ENCODE results near the gene BUB1B.

- TF ChIP-seq, protein P1, sequence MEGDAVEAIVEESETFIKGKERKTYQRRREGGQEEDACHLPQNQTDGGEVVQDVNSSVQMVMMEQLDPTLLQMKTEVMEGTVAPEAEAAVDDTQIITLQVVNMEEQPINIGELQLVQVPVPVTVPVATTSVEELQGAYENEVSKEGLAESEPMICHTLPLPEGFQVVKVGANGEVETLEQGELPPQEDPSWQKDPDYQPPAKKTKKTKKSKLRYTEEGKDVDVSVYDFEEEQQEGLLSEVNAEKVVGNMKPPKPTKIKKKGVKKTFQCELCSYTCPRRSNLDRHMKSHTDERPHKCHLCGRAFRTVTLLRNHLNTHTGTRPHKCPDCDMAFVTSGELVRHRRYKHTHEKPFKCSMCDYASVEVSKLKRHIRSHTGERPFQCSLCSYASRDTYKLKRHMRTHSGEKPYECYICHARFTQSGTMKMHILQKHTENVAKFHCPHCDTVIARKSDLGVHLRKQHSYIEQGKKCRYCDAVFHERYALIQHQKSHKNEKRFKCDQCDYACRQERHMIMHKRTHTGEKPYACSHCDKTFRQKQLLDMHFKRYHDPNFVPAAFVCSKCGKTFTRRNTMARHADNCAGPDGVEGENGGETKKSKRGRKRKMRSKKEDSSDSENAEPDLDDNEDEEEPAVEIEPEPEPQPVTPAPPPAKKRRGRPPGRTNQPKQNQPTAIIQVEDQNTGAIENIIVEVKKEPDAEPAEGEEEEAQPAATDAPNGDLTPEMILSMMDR (IDR thresholded peaks at IDR 0.05) = no peak
- TF ChIP-seq EP300 (IDR thresholded peaks at IDR 0.05) = no peak
- TF ChIP-seq POLR2A (IDR thresholded peaks at IDR 0.05) = no peak
- TF ChIP-seq POLR2AphosphoS5 (IDR thresholded peaks at IDR 0.05) = no peak
These were observed 31.9 kb upstream of the BUB1B start for GRCh38 chr15:40128766-40129660.

All from sigmoid colon (tissue), 4 donors.